Measurements from ENCODE around the gene ORC4. TPM values are rescaled to one million over a fixed set of nuclear protein-coding genes. Genes with fewer than 3 reads are reported as not detected.

ORC4 gene
- 10 to 100 TPM; 23.0 to 26.8 TPM for total RNA-seq

GRCh38 chr2:148020111-148021058 is at the start of gene ORC4:
ORC4 (minus strand) TSS chr2:148020737; CDS start chr2:147975958, 44,779 bp downstream.
- Mint-ChIP-seq H3K27me3 (no peaks in the 10 kb centered on the region), H3K36me3 (peaks cover 11% of the 10 kb centered on the region), H3K27ac (peak within 1 kb of the TSS; percentile 98), H3K4me1 (peaks cover 42% of the 10 kb centered on the region), H3K9me3 (ENCODE audit: low read depth) (peaks cover 2% of the 10 kb centered on the region), H3K4me3 (peak within 1 kb of the TSS; percentile 97)
- CTCF ChIA-PET, result interaction anchor here (0.6 to 2.1 kb wide), 4 partner anchors 9 to 625 kb away, joined by 3 to 9 read pairs (median 6); no protein-coding TSS in a partner anchor
- ATAC-seq (peak; percentile 91), DNase-seq (peak; percentile 99)

GRCh38 chr2:148067801-148068200 is 47.3 kb upstream of the ORC4 start:
- no peak overlapping the region for H3K4me3 Mint-ChIP-seq
- H3K27me3 Mint-ChIP-seq, result no peaks in the 10 kb centered on the region
- no peaks in the 10 kb centered on the region for H3K9me3 Mint-ChIP-seq (ENCODE audit: low read depth)
- DNase-seq (no peak), ATAC-seq (no peak)
- CTCF ChIA-PET, result interaction anchor here (0.5 to 0.9 kb wide), 2 partner anchors 45 to 221 kb away, joined by 3 read pairs; no protein-coding TSS in a partner anchor
- H3K36me3 Mint-ChIP-seq, result peaks cover 8% of the 10 kb centered on the region
- H3K4me1 Mint-ChIP-seq, result no peaks in the 10 kb centered on the region
- H3K27ac Mint-ChIP-seq, result no peak overlapping the region

- CTCF ChIA-PET, result no interaction called here
- Mint-ChIP-seq H3K4me3 (no peak overlapping the region), H3K9me3 (ENCODE audit: low read depth) (no peaks in the 10 kb centered on the region), H3K4me1 (no peaks in the 10 kb centered on the region), H3K27me3 (no peaks in the 10 kb centered on the region), H3K27ac (no peak overlapping the region), H3K36me3 (peaks cover 8% of the 10 kb centered on the region)
- no peak for DNase-seq
- ATAC-seq, result no peak
These were observed 45.4 kb upstream of the ORC4 start for GRCh38 chr2:148065936-148066335.

GRCh38 chr2:148063633-148064032 is 43.1 kb upstream of the ORC4 start:
- no peaks in the 10 kb centered on the region for H3K9me3 Mint-ChIP-seq (ENCODE audit: low read depth)
- peaks cover 8% of the 10 kb centered on the region for H3K36me3 Mint-ChIP-seq
- CTCF ChIA-PET, result no interaction called here
- H3K27ac Mint-ChIP-seq, result no peak overlapping the region
- no peak for ATAC-seq
- H3K4me1 Mint-ChIP-seq, result no peaks in the 10 kb centered on the region
- DNase-seq, result no peak
- H3K27me3 Mint-ChIP-seq, result no peaks in the 10 kb centered on the region
- H3K4me3 Mint-ChIP-seq, result no peak overlapping the region

GRCh38 chr2:148058641-148059040 is 38.1 kb upstream of the ORC4 start:
- CTCF ChIA-PET, result no interaction called here
- ATAC-seq (no peak), DNase-seq (no peak)
- Mint-ChIP-seq H3K27ac (no peak overlapping the region), H3K4me1 (no peaks in the 10 kb centered on the region), H3K9me3 (ENCODE audit: low read depth) (no peaks in the 10 kb centered on the region), H3K36me3 (peaks cover 8% of the 10 kb centered on the region), H3K4me3 (no peak overlapping the region), H3K27me3 (no peaks in the 10 kb centered on the region)

GRCh38 chr2:148052687-148053086 is 32.1 kb upstream of the ORC4 start:
- Mint-ChIP-seq H3K27ac (no peak overlapping the region), H3K4me3 (no peak overlapping the region), H3K9me3 (ENCODE audit: low read depth) (no peaks in the 10 kb centered on the region), H3K36me3 (peaks cover 12% of the 10 kb centered on the region), H3K4me1 (peaks cover 22% of the 10 kb centered on the region), H3K27me3 (no peaks in the 10 kb centered on the region)
- no peak for ATAC-seq
- CTCF ChIA-PET, result no interaction called here
- DNase-seq, result no peak

- no peak overlapping the region for H3K4me3 Mint-ChIP-seq
- CTCF ChIA-PET, result no interaction called here
- peaks cover 33% of the 10 kb centered on the region for H3K4me1 Mint-ChIP-seq
- no peak overlapping the region for H3K27ac Mint-ChIP-seq
- H3K36me3 Mint-ChIP-seq, result peaks cover 9% of the 10 kb centered on the region
- H3K27me3 Mint-ChIP-seq, result no peaks in the 10 kb centered on the region
- DNase-seq (no peak), ATAC-seq (no peak)
- H3K9me3 Mint-ChIP-seq (ENCODE audit: low read depth), result no peaks in the 10 kb centered on the region
These were observed 28.7 kb upstream of the ORC4 start for GRCh38 chr2:148049284-148049683.

GRCh38 chr2:148048475-148049221 is 28.1 kb upstream of the ORC4 start:
- Mint-ChIP-seq H3K36me3 (peaks cover 9% of the 10 kb centered on the region), H3K27ac (no peak overlapping the region), H3K27me3 (no peaks in the 10 kb centered on the region), H3K4me1 (peaks cover 33% of the 10 kb centered on the region), H3K4me3 (no peak overlapping the region), H3K9me3 (ENCODE audit: low read depth) (no peaks in the 10 kb centered on the region)
- ATAC-seq, result peak; percentile 27
- CTCF ChIA-PET, result no interaction called here
- peak; percentile 40 for DNase-seq

- no peaks in the 10 kb centered on the region for H3K9me3 Mint-ChIP-seq (ENCODE audit: low read depth)
- H3K36me3 Mint-ChIP-seq, result peaks cover 4% of the 10 kb centered on the region
- ATAC-seq, result no peak
- no peak overlapping the region for H3K4me3 Mint-ChIP-seq
- DNase-seq, result no peak
- H3K27me3 Mint-ChIP-seq, result no peaks in the 10 kb centered on the region
- CTCF ChIA-PET, result no interaction called here
- H3K27ac Mint-ChIP-seq, result no peak overlapping the region
- peaks cover 33% of the 10 kb centered on the region for H3K4me1 Mint-ChIP-seq
These were observed 26.3 kb upstream of the ORC4 start for GRCh38 chr2:148046802-148047201.

- Mint-ChIP-seq H3K36me3 (peaks cover 3% of the 10 kb centered on the region), H3K9me3 (ENCODE audit: low read depth) (no peaks in the 10 kb centered on the region)
- CTCF ChIA-PET, result interaction anchor here (0.6 kb wide), 1 partner anchor 70 kb away, joined by 3 read pairs; no protein-coding TSS in a partner anchor
These were observed 23.8 kb upstream of the ORC4 start for GRCh38 chr2:148044322-148044721.

GRCh38 chr2:148042219-148042618 is 21.7 kb upstream of the ORC4 start:
- Mint-ChIP-seq H3K4me3 (no peak overlapping the region), H3K27me3 (no peaks in the 10 kb centered on the region), H3K4me1 (peaks cover 11% of the 10 kb centered on the region), H3K9me3 (ENCODE audit: low read depth) (no peaks in the 10 kb centered on the region), H3K27ac (no peak overlapping the region), H3K36me3 (peaks cover 3% of the 10 kb centered on the region)
- ATAC-seq (no peak), DNase-seq (no peak)
- CTCF ChIA-PET, result no interaction called here

More at GRCh38 chr2:148044322-148044721, 23.8 kb upstream of the ORC4 start:
- peaks cover 23% of the 10 kb centered on the region for H3K4me1 Mint-ChIP-seq
- no peak overlapping the region for H3K27ac Mint-ChIP-seq
- no peaks in the 10 kb centered on the region for H3K27me3 Mint-ChIP-seq
- DNase-seq (no peak), ATAC-seq (no peak)
- H3K4me3 Mint-ChIP-seq, result no peak overlapping the region

- no peak overlapping the region for H3K27ac Mint-ChIP-seq
- CTCF ChIA-PET, result no interaction called here
- H3K36me3 Mint-ChIP-seq, result no peaks in the 10 kb centered on the region
- no peaks in the 10 kb centered on the region for H3K27me3 Mint-ChIP-seq
- no peaks in the 10 kb centered on the region for H3K4me1 Mint-ChIP-seq
- no peaks in the 10 kb centered on the region for H3K9me3 Mint-ChIP-seq (ENCODE audit: low read depth)
- H3K4me3 Mint-ChIP-seq, result no peak overlapping the region
- ATAC-seq (no peak), DNase-seq (no peak)
These were observed 19.2 kb upstream of the ORC4 start for GRCh38 chr2:148039783-148040182.

- H3K4me1 Mint-ChIP-seq, result no peaks in the 10 kb centered on the region
- CTCF ChIA-PET, result no interaction called here
These were observed 11.7 kb upstream of the ORC4 start for GRCh38 chr2:148032215-148032614.

More at GRCh38 chr2:148032215-148032614, 11.7 kb upstream of the ORC4 start:
- Mint-ChIP-seq H3K4me3 (no peak overlapping the region), H3K36me3 (no peaks in the 10 kb centered on the region), H3K27me3 (no peaks in the 10 kb centered on the region), H3K9me3 (ENCODE audit: low read depth) (no peaks in the 10 kb centered on the region), H3K27ac (no peak overlapping the region)
- ATAC-seq (no peak), DNase-seq (no peak)
